ENCODE data around the gene PLEKHA7. TPM values are rescaled to one million over a fixed set of nuclear protein-coding genes. Genes with fewer than 3 reads are reported as not detected.

Gene PLEKHA7
- total RNA-seq, 1 donor from 2014 or later = 18.2 TPM

GRCh38 chr11:16979703-16980622 lies 34.3 kb downstream of the PLEKHA7 start:
- H3K36me3 Mint-ChIP-seq (ENCODE audit: low read depth) = no peaks in the 10 kb centered on the region
- no peak for TF ChIP-seq CTCF (conservative IDR thresholded peaks at IDR 0.05)

GRCh38 chr11:16977994-16978315 lies 36.3 kb downstream of the PLEKHA7 start:
- peaks cover 6% of the 10 kb centered on the region for H3K27me3 Mint-ChIP-seq (ENCODE audit: low read depth)
- peaks cover 62% of the 10 kb centered on the region for H3K4me1 Mint-ChIP-seq
- no peak for DNase-seq (ENCODE audit: low read depth, low spot score)
- H3K27ac Mint-ChIP-seq (ENCODE audit: unreplicated experiment) = peak overlapping the region; percentile 29
- TF ChIP-seq CTCF (conservative IDR thresholded peaks at IDR 0.05) = no peak
- no peaks in the 10 kb centered on the region for H3K9me3 Mint-ChIP-seq
- no peak overlapping the region for H3K4me3 Mint-ChIP-seq
- no peaks in the 10 kb centered on the region for H3K36me3 Mint-ChIP-seq (ENCODE audit: low read depth)

More at GRCh38 chr11:16979703-16980622, 34.3 kb downstream of the PLEKHA7 start:
- DNase-seq (ENCODE audit: low read depth, low spot score) = no peak
- peak overlapping the region; percentile 36 for H3K4me3 Mint-ChIP-seq
- no peaks in the 10 kb centered on the region for H3K9me3 Mint-ChIP-seq
- peak overlapping the region; percentile 32 for H3K27ac Mint-ChIP-seq (ENCODE audit: unreplicated experiment)
- peaks cover 3% of the 10 kb centered on the region for H3K27me3 Mint-ChIP-seq (ENCODE audit: low read depth)
- peaks cover 71% of the 10 kb centered on the region for H3K4me1 Mint-ChIP-seq

GRCh38 chr11:16977136-16977993 lies 36.8 kb downstream of the PLEKHA7 start:
- Mint-ChIP-seq H3K4me3 (no peak overlapping the region), H3K9me3 (no peaks in the 10 kb centered on the region), H3K4me1 (peaks cover 56% of the 10 kb centered on the region), H3K36me3 (ENCODE audit: low read depth) (no peaks in the 10 kb centered on the region), H3K27ac (ENCODE audit: unreplicated experiment) (peak overlapping the region; percentile 29), H3K27me3 (ENCODE audit: low read depth) (peaks cover 6% of the 10 kb centered on the region)
- no peak for TF ChIP-seq CTCF (conservative IDR thresholded peaks at IDR 0.05)
- no peak for DNase-seq (ENCODE audit: low read depth, low spot score)

GRCh38 chr11:16976379-16976778 lies 37.8 kb downstream of the PLEKHA7 start:
- no peak for DNase-seq (ENCODE audit: low read depth, low spot score)
- Mint-ChIP-seq H3K27me3 (ENCODE audit: low read depth) (peaks cover 6% of the 10 kb centered on the region), H3K27ac (ENCODE audit: unreplicated experiment) (peak overlapping the region; percentile 45), H3K4me1 (peaks cover 46% of the 10 kb centered on the region), H3K36me3 (ENCODE audit: low read depth) (no peaks in the 10 kb centered on the region), H3K9me3 (no peaks in the 10 kb centered on the region), H3K4me3 (no peak overlapping the region)
- no peak for TF ChIP-seq CTCF (conservative IDR thresholded peaks at IDR 0.05)

GRCh38 chr11:16975906-16976305 lies 38.3 kb downstream of the PLEKHA7 start:
- Mint-ChIP-seq H3K9me3 (no peaks in the 10 kb centered on the region), H3K36me3 (ENCODE audit: low read depth) (no peaks in the 10 kb centered on the region), H3K27me3 (ENCODE audit: low read depth) (peaks cover 6% of the 10 kb centered on the region), H3K27ac (ENCODE audit: unreplicated experiment) (no peak overlapping the region), H3K4me1 (peaks cover 43% of the 10 kb centered on the region), H3K4me3 (no peak overlapping the region)
- no peak for DNase-seq (ENCODE audit: low read depth, low spot score)
- no peak for TF ChIP-seq CTCF (conservative IDR thresholded peaks at IDR 0.05)
